GM13977 (cell line): Measurements from ENCODE around the gene ZBTB44.

Source experiments
- DNase-seq: peaks from one replicate; pipeline ENCODE4 v3.0.0; 2012; ENCODE audit warnings: low spot score
- CTCF ChIP-seq: IDR thresholded peaks from 2 replicates; pipeline ENCODE4 v1.5.1; 2012; ENCODE audit warnings: mild to moderate bottlenecking, control low read depth; ENCODE audit not compliant: insufficient read depth; ENCODE audit errors: extremely low read depth, missing control alignments
- in situ Hi-C: fragments of 300-500 bp; cut with MboI; formaldehyde crosslinking; loops from one replicate; pipeline ENCODE4 v1.12.0; 2022; ENCODE audit warnings: low sequenced_read_pairs, low pct_unique_long_range_greater_than_20kb, mixed read lengths, inconsistent platforms; ENCODE audit not compliant: unreplicated experiment

Gene ZBTB44

DNA sequence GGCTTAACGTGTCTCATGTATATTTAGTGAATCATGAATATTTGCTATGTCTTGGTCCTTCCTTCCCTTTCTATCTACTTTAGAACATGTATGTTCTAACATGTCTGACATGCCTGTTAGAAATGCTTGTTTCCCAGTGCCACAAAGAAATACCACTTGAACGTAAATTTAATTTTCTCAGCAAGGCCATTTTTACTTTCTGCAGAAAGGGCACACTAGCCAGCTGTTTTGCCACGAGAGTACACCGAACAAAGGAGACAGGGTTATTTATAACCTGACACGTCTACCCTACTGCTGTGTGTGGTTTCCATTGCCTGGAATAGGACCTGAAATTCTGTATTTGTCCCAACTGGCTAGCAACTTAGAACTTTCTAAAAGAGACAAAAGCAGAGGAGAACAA, 7.4 kb upstream of the ZBTB44 start:
- TF ChIP-seq CTCF: no peak
- no peak for DNase-seq
- in situ Hi-C loops: no loop called here

GRCh38 chr11:130318031-130318673, 3.4 kb upstream of the ZBTB44 start:
- TF ChIP-seq CTCF: no peak
- in situ Hi-C loops: no loop called here
- no peak for DNase-seq

DNA sequence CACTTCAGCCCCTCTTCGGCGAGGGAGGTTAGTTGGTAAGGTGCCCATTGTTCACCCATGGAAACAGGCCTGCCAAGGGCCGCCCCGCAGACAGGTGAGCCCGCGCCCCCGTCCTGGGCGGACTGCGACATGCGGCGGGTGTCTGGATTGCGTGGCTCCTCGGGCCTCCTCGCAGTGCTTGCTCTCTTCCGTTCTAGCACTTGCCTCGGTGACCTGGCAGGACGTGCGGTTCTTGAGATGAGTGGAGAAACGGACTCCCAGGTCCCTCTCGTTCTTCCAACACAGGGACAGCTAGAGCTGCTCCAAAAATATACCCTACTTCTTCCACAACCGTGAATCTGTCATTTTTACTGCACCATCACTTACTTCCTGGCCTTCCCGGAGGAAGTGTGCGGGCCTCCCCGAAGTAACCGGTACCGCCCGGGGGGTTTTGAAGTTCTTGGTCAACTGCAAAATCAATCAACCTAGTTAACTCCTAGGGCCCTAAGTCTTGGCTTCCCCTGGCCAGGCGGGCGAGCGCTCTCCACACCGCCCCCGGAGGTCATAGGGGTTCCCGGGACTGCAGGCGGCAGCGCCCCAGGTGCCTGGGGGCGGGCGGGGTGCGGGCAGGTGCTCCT, 745 bp upstream of the ZBTB44 start:
- no peak for TF ChIP-seq CTCF
- peak; percentile 56 for DNase-seq

GRCh38 chr11:130314184-130314749, 450 bp downstream of the ZBTB44 start:
- no peak for TF ChIP-seq CTCF
- in situ Hi-C loops: no loop called here
- DNase-seq: peak; percentile 83

More for the DNA sequence above, 745 bp upstream of the ZBTB44 start:
- in situ Hi-C loops: no loop called here

- in situ Hi-C loops: no loop called here
- no peak for TF ChIP-seq CTCF
- DNase-seq: no peak
Measured at GRCh38 chr11:130313383-130314183, 1.1 kb downstream of the ZBTB44 start.

DNA sequence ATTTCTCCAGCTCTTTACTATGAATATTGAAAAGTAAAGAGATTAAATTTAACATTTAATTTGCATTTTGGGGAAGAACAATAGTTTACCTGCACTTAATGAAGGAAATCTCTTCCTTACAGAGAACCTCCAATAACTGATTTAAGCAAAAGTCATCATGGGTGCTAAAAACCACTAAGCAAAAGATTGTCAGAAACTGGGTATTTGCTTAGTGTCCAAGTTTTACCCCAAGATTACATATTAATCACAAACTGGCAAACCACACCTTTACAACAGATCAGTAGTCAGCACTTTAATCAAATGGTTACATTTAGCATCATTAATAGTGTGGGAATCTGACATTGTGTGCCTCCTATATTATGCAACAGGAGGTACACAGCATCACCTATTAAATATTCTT, 2.7 kb downstream of the ZBTB44 start:
- DNase-seq: no peak
- no peak for TF ChIP-seq CTCF
- in situ Hi-C loops: no loop called here
